HG02973 (cell line): ENCODE data around the gene TTC8.

Source experiments
- ATAC-seq: cut with Tn5 transposase; IDR thresholded peaks from one replicate; pipeline ENCODE4 v1.9.1; 2021; ENCODE audit warnings: moderate library complexity; ENCODE audit not compliant: unreplicated experiment

The TTC8 gene

GRCh38 chr14:88864198-88864597 is 39.7 kb downstream of the TTC8 start:
- ATAC-seq = no peak

GRCh38 chr14:88866305-88866704 is 41.9 kb downstream of the TTC8 start:
- ATAC-seq = no peak

GRCh38 chr14:88868558-88869159 is 44.2 kb downstream of the TTC8 start:
- ATAC-seq = no peak

- ATAC-seq = no peak
These were observed 46.3 kb downstream of the TTC8 start for GRCh38 chr14:88870777-88871176.

GRCh38 chr14:88871429-88871828 is 47.0 kb downstream of the TTC8 start:
- ATAC-seq = no peak

- no peak for ATAC-seq
These were observed 48.5 kb downstream of the TTC8 start for GRCh38 chr14:88872976-88873375.

DNA sequence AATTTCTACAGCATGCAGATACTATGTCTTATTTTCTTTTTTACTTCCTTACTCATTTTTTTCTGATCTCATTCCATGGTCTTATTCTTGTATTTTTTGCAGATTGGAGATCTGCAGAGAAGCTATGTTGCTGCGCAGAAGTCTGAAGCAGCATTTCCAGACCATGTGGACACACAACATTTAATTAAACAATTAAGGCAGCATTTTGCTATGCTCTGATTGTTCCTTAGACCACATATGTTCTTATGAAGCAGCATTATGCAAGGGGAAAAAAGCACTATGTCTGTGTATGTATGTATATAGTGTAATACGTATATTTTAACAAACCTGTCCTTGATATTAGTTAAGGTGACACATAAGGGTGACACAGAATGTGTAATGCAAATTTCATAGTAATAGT is 52.7 kb downstream of the TTC8 start:
- no peak for ATAC-seq

GRCh38 chr14:88879022-88879421 is 54.6 kb downstream of the TTC8 start:
- ATAC-seq = no peak

DNA sequence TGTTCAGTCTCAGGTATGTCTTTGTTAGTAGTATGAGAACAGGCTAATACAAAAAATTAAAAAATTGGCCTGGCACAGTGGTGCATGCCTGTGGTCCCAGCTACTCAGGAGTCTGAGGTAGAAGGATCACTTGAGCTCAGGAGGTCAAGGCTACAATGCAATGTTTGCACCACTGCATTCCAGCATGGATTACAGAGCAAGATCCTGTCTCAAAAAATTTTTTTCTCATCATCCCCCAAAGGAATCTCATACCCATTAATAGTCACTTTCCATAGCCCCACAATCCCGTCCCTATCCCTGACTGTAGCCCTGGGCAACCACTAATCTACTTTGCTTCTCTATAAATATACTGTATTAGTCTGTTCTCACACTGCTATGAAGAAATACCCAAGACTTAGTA is 57.8 kb downstream of the TTC8 start:
- no peak for ATAC-seq

- no peak for ATAC-seq
These were observed 70.7 kb downstream of the TTC8 start for GRCh38 chr14:88895116-88895515.

- no peak for ATAC-seq
These were observed 76.7 kb downstream of the TTC8 start for GRCh38 chr14:88901189-88901588.

DNA sequence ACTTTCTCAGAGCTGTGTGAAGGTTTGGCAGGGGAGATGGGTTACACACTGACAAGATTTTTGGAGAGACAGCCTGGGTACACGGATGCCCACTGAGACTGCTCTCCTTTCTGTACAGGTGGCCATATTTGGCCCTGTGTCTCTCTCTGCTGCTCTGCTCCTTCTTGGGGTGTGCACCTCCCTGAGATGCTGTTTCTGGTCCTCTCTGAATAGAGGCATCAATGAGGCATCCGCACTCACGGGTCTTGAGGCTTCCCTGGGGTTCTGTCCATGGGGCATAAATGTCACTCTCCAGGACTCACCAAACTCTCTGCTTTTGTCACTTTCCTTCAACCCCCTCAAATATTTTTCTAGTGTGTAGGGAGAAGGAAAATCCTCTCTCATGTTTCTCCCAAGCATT is 77.5 kb downstream of the TTC8 start:
- ATAC-seq = no peak

GRCh38 chr14:88902850-88903249 is 78.4 kb downstream of the TTC8 start:
- ATAC-seq = no peak

GRCh38 chr14:88904206-88904647 is 79.8 kb downstream of the TTC8 start:
- no peak for ATAC-seq

DNA sequence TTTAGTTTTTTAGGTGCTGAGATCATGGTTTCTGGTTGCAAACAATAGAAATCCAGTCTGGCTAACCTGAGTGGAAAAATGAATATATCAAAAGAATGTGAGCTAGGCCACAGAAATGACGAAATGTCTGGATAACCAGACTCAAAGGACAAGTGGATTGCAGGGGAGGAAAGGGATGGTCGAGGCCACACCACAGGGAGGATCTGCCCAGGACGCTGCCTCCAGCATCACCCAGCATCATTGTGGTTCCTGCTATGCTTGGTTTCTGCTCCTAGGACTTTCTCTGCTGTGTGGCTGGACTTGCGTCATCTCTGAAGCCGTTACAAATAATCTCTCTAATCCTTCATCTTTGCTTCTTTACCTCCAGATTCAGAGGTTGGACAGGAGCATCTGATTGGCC is 80.4 kb downstream of the TTC8 start:
- ATAC-seq = no peak

DNA sequence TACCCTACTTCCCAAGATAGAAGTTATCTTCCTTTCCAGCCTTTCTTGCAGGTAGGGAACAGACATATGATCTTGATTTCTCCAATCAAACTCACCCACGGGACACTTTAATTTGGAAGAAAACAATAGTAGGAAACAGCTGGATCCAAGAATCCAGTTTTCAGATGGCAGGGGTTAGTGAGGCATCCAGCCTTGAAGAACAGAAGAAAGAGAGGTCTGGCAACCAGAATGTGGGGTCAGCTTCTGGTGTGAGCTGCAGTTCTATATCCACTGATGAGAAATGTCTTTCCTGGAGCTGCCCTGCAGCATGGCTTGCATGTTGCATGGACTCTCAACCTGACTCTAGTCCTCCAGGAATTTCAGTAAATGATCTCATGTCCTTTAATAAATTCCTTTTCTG is 83.8 kb downstream of the TTC8 start:
- no peak for ATAC-seq

GRCh38 chr14:88910386-88910785 is 85.9 kb downstream of the TTC8 start:
- ATAC-seq = no peak

GRCh38 chr14:88911809-88912208 is 87.4 kb downstream of the TTC8 start:
- ATAC-seq = no peak

- ATAC-seq = no peak
These were observed 90.5 kb downstream of the TTC8 start for GRCh38 chr14:88914956-88915355.

DNA sequence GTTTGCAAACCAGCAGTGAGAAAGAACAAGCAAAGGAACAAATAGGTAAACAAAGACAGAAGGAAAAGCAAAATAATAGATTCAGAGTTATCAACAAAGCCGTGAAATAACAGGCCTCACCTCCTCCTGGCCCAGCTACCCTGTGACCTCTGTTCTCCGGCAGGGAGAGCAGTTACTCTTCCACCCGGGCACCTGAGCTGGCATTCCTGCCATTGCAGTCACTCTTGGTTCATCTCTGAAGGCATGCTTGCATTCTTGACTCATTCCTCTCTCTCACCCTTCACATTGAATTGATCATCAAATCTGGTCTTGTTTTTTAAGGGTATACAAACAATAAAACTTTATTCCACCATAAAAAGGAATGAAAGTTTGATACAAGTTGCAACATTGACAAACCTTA is 95.1 kb downstream of the TTC8 start:
- ATAC-seq = no peak
